GM12872 (cell line): Measurements from ENCODE around the gene BCAT1.
A peak's percentile ranks its signal among the peaks of the same experiment; 100 is the strongest.

ENCODE experiments used
- CTCF ChIP-seq: IDR thresholded peaks from 3 replicates; pipeline ENCODE4 v1.5.1; 2011; ENCODE audit warnings: low read depth, mild to moderate bottlenecking, low read length, moderate library complexity; ENCODE audit not compliant: insufficient read depth

The BCAT1 gene

GRCh38 chr12:24796876-24797275, 152.0 kb downstream of the BCAT1 start:
- TF ChIP-seq CTCF = no peak

DNA sequence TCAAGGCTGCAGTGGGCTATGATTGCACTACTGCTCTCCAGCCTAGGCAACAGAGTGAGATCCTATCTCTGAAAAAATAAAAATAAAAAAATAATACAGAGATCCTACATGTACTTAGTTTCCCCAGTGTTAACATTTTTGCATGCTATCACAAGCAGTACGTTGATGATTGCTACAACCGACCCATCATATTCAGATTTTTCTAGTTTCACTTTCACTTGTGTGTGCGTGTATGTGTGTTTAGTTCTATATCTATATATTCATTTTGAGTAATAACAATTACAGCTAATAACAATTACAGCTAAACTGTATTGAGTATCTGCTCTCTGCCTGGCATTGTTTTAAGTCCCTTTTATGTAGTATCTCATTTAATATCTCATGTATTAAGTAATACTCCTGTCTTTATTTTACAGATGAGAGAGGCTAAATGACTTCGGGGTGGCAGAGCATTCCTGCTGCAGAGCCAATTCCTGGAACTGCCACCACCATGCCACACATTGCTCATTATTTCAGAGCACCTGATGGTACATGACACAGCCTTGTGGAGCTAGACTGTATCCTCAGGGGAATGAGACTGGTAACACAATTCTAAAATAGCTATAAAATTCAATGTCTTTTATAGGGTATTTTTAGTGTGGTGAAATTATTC, 153.1 kb downstream of the BCAT1 start:
- TF ChIP-seq CTCF = no peak

GRCh38 chr12:24791622-24792021, 157.3 kb downstream of the BCAT1 start:
- no peak for TF ChIP-seq CTCF

DNA sequence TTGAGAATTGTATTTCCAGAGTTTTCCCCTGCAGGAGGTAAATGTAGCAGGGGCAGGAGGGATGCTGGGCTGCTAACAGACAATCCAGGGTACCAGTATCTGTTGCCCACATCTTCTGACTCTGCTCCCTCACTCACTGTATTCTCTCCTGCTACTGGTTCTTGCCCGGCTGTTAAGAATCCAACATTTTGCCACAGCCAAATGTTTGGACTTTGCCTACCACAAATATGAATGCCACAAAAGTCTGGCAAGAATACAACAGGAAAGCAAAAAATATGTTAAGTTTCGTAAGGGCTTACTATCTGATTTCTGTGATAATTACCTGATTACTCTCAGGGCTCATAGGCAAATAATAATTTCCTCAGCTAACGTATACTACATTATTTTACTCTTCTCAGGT, 160.0 kb downstream of the BCAT1 start:
- no peak for TF ChIP-seq CTCF

DNA sequence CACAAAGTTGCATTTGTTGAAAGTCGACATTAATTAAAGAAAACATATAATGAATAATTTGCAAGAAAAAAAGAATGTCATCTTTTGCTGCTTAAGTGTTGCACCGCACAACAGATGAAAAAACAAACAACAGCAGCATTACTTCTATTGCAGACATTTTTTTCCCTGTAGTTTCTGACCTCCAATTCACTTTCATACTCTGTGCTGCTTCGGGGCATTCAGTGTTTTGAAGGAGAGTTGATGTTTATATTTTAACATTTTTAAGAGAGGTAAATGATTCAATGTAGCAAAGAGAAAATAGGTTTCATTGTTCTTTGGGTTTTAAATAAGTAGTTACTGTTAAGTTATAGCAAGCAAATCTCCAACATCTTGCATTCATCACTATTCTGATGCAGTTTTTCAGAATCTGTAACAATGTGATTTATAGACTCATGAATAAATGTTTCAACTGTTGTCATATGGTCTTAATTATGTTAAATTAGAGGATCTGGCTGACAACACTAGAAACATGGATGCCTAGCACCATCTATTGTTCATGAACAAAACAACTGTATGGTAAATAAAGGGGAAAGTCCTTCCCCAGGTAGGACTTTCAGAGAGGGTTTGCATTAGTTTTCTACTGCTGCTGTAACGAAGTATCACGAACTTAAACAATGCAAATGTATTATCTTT, 168.1 kb downstream of the BCAT1 start:
- peak; percentile 15; the same call in 1 of the 3 replicates for TF ChIP-seq CTCF

GRCh38 chr12:24778486-24779304, 170.2 kb downstream of the BCAT1 start:
- TF ChIP-seq CTCF = peak; percentile 48; the same call in 2 of the 3 replicates

DNA sequence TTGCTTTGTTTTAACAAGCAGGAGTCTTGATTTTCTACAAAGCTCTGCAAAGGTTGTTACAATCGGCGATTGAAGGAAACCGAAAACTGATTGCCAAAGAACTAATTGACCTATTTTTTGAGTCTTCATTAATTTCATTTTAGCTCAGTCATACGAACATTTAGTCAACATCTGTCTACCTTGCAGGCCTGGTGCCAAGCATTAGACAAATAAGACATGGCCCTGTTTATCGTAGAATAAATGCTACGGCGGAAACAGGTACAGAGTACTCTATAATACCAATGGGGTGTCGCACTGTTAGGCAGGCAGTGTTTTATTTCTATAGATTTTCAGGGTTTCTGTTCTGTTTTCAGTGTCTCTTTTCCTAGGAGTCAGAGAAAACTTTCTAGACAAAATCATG, 171.5 kb downstream of the BCAT1 start:
- TF ChIP-seq CTCF = no peak
